GM12878 (cell line): ENCODE results near the gene SLFNL1. TPM values are rescaled to one million over a fixed set of nuclear protein-coding genes. Genes with fewer than 3 reads are reported as not detected.

Source experiments
- ATAC-seq: fragments of 200-7000 bp; cut with Tn5 transposase; 3 replicates; pipeline ENCODE4 v1.9.1; 2020; ENCODE audit warnings: mild to moderate bottlenecking, moderate library complexity
- BruUV-seq: library from RNA; stranded (reverse); fragments of 400-500 nt; replicated peaks from 2 replicates; lab custom pipeline; 2021; lab: Mats Ljungman, UMichigan
- CTCF ChIA-PET: fragments of 300-600 bp; sonication (Branson Sonifier 250); formaldehyde crosslinking; extraction: SDS; loops from one replicate; lab custom pipeline; 2021; ENCODE audit warnings: inconsistent platforms; lab: Yijun Ruan, JAX
- POLR2A ChIA-PET: fragments of 350-600 bp; formaldehyde crosslinking; extraction: SDS; loops from one replicate; lab custom pipeline; 2021; ENCODE audit warnings: inconsistent platforms; lab: Charles Lee
- RAD21 ChIA-PET: fragments of 300-600 bp; sonication (Branson Sonifier 250); formaldehyde crosslinking; loops from one replicate; lab custom pipeline; 2023; ENCODE audit warnings: antibody characterized with exemption; ENCODE audit not compliant: unreplicated experiment; lab: Charles Lee
- SMC1A ChIA-PET: fragments of 300-600 bp; sonication (Branson Sonifier 250); formaldehyde crosslinking; loops from one replicate; lab custom pipeline; 2023; ENCODE audit not compliant: unreplicated experiment, uncharacterized antibody; lab: Charles Lee
- DNase-seq: peaks from one replicate; pipeline ENCODE4 v3.0.0-alpha.2; 2011; ENCODE audit warnings: low read depth, low spot score
- FAIRE-seq: peaks from 3 replicates; lab custom pipeline; 2011; peaks lifted over from hg19 to GRCh38; lab: Jason Lieb, UNC
- H2AFZ ChIP-seq: 2 replicates; pipeline ENCODE4 v1.6.0; 2011; ENCODE audit warnings: low read depth, low read length, control low read depth; ENCODE audit not compliant: control insufficient read depth
- H3K27ac ChIP-seq: 2 replicates; pipeline ENCODE4 v1.5.1; 2011; ENCODE audit warnings: control low read depth; ENCODE audit not compliant: control insufficient read depth, insufficient read depth
- H3K27me3 ChIP-seq, 2 experiments: replicated peaks in 1 of 2; 2 replicates each; pipeline versions ENCODE4 v1.6.0 to v1.6.1; 2011; ENCODE audit warnings: low read length in 1 of 2; ENCODE audit not compliant: control insufficient read depth in 2 of 2, insufficient read depth in 2 of 2
- H3K36me3 ChIP-seq, 2 experiments: 2 replicates each; pipeline ENCODE4 v1.5.1; 2011; ENCODE audit warnings: low read length in 1 of 2; ENCODE audit not compliant: control insufficient read depth in 2 of 2, insufficient read depth in 2 of 2
- H3K4me1 ChIP-seq: 2 replicates; pipeline ENCODE4 v1.6.1; 2011; ENCODE audit warnings: mild to moderate bottlenecking, low read length, moderate library complexity, mixed read lengths; ENCODE audit not compliant: control insufficient read depth, insufficient read depth
- H3K4me2 ChIP-seq: 2 replicates; pipeline ENCODE4 v1.6.0; 2011; ENCODE audit warnings: control low read depth; ENCODE audit not compliant: control insufficient read depth, insufficient read depth
- H3K4me3 ChIP-seq: fragments of 200-600 bp; sonication (generic); 2 replicates; pipeline ENCODE4 v1.5.1; 2016
- H3K79me2 ChIP-seq: 2 replicates; pipeline ENCODE4 v1.6.0; 2011; ENCODE audit warnings: low read length; ENCODE audit not compliant: control insufficient read depth, insufficient read depth
- H3K9ac ChIP-seq: 2 replicates; pipeline ENCODE4 v1.8.0; 2011; ENCODE audit warnings: low read length, control low read depth, mixed read lengths; ENCODE audit not compliant: control insufficient read depth, insufficient read depth
- H3K9me3 ChIP-seq: replicated peaks from 3 replicates; pipeline ENCODE4 v1.5.1; 2011; ENCODE audit warnings: mild to moderate bottlenecking, low read length; ENCODE audit not compliant: control insufficient read depth, insufficient read depth
- H4K20me1 ChIP-seq: 2 replicates; pipeline ENCODE4 v1.6.0; 2011; ENCODE audit not compliant: control insufficient read depth, insufficient read depth
- CBX3 ChIP-seq: fragments of 200-600 bp; sonication (generic); IDR thresholded peaks from 2 replicates; pipeline ENCODE4 v1.6.1; 2016; ENCODE audit warnings: low read depth, borderline replicate concordance
- HCFC1 ChIP-seq: fragments of 150-350 bp; IDR thresholded peaks from 2 replicates; pipeline ENCODE4 v1.6.1; 2014; ENCODE audit warnings: low read length
- KDM1A ChIP-seq: fragments of 200-600 bp; sonication (generic); IDR thresholded peaks from 2 replicates; pipeline ENCODE4 v1.6.1; 2016; ENCODE audit warnings: borderline replicate concordance
- NFIC ChIP-seq: IDR thresholded peaks from 2 replicates; pipeline ENCODE4 v1.6.1; 2012; ENCODE audit warnings: low read depth, mild to moderate bottlenecking, inconsistent platforms, low read length, moderate library complexity
- PML ChIP-seq: IDR thresholded peaks from 2 replicates; pipeline ENCODE4 v1.6.1; 2012; ENCODE audit warnings: low read length, inconsistent platforms
- RCOR1 ChIP-seq: conservative IDR thresholded peaks from 2 replicates; pipeline ENCODE4 v1.6.1; 2012; ENCODE audit warnings: low read depth, low read length, improper control_type of control experiment
- SMAD5 ChIP-seq: IDR thresholded peaks from 2 replicates; pipeline ENCODE4 v1.6.1; 2016; ENCODE audit warnings: antibody characterized with exemption, low read depth
- WGBS: methylation state at CpG from one replicate; pipeline ENCODE4 v1.1.6; 2016; ENCODE audit warnings: low lambda C conversion rate; ENCODE audit not compliant: insufficient replicate concordance, insufficient coverage; ENCODE audit errors: missing lambda C conversion rate; 5-methylcytosine and 5-hydroxymethylcytosine counted together
- in situ Hi-C: fragments of 300-500 bp; cut with MboI; formaldehyde crosslinking; loops from 9 replicates; pipeline ENCODE4 v1.14.3; 2018; ENCODE audit warnings: mixed read lengths
- intact Hi-C: fragments of 100-400 bp; cut with micrococcal nuclease; formaldehyde crosslinking; loops from one replicate; pipeline ENCODE4 v1.14.2; 2022; ENCODE audit not compliant: unreplicated experiment
- polyA plus RNA-seq, 11 experiments: library from polyadenylated mRNA; depleted of rRNA in 4 of 11; unstranded in 6 of 11; stranded (reverse) in 5 of 11; fragments of >200 nt; fragmentation: Nextera tagmentation in 4 of 11; fragmentation: Illumina TruSeq in 1 of 11; extraction: Ambion mirVana in 4 of 11; extraction: Trizol in 1 of 11; gene quantifications; 1 replicate in 1 of 11; 2 replicates in 10 of 11; pipeline versions ENCODE4 v1.2.1 to v1.2.3, GENCODE V29; 2011 to 2016; ENCODE audit warnings: inconsistent platforms in 2 of 11, missing spikeins in 2 of 11, low read depth in 1 of 11
- total RNA-seq, 4 experiments: library from RNA; depleted of rRNA in 3 of 4; stranded (reverse); fragments of >200 nt in 3 of 4; fragmentation: Illumina TruSeq in 1 of 4; extraction: Trizol in 1 of 4; gene quantifications; 2 replicates each; pipeline versions ENCODE4 v1.2.1 to v1.2.3, GENCODE V29; 2013 to 2021
- TF ChIP-seq, protein P1 (sequence below): fragments of 450-650 bp; formaldehyde crosslinking; IDR thresholded peaks from 2 replicates; pipeline ENCODE4 v1.5.0; 2022; ENCODE audit warnings: mild to moderate bottlenecking, missing genetic modification characterization
- TF ChIP-seq, protein P2 (sequence below): fragments of 450-650 bp; IDR thresholded peaks from 2 replicates; pipeline ENCODE4 v1.6.1; 2018; ENCODE audit warnings: mild to moderate bottlenecking, low read depth, moderate library complexity; ENCODE audit not compliant: partially characterized antibody
- TF ChIP-seq, protein P3 (sequence below): fragments of 450-650 bp; formaldehyde crosslinking; IDR thresholded peaks from 2 replicates; pipeline ENCODE4 v1.4.0; 2022; ENCODE audit warnings: mild to moderate bottlenecking, moderate library complexity

SLFNL1 gene
- total and polyA plus RNA-seq, 10 of the 15 experiments (the other 5 are each of a cell fraction or from before 2014, with no cell fraction given), result 0.05 to 0.98 (median 0.16) TPM; not detected in 2

DNA sequence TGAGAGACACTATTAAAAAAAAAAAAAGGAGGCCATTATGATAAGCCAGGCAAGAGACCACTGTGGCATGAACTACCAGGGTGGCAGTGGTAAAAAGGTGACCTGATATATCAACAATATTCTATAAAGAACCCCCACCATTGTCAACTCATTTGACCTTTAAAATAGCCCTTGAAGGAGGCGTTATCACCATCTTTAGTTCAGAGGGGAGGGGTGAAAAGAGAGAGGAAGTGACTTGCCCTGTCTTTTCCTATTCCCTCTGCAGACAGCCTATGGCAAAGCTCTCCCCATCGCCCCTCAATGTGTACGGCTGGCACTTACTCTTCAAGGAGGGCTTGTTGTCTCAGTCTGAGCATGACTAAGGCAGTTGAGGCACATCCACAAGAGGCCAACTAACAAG lies 11.7 kb upstream of the SLFNL1 start:
- in situ Hi-C loops, result no loop called here
- CTCF ChIA-PET, result no interaction called here

DNA sequence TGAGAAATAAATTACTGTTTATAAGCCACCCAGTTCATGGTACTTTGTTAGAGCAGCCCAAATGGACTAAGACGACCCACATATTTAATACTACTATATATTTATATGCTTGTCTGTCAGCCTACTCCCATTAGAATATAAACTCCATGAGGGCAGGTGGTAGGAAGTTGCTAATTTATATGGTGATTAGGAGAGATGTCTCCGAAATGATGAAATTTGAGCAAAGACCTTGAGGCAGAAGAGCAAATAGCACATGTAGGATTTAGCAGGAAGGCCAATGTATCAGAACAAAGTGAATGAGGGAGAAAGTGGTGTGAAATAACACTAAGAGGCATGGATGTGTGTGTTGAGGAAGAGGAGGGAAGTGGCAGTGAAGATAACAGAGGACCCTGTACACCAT lies 10.6 kb upstream of the SLFNL1 start:
- FAIRE-seq, result no peak
- Histone ChIP-seq H3K36me3 (peaks cover 5 to 31% of the 10 kb centered on the region in 2 experiments), H3K27me3 (no peaks in the 10 kb centered on the region), H4K20me1 (no peaks in the 10 kb centered on the region), H3K9me3 (no peaks in the 10 kb centered on the region), H3K4me3 (no peak overlapping the region), H2AFZ (no peak overlapping the region), H3K4me2 (no peak overlapping the region), H3K4me1 (no peaks in the 10 kb centered on the region), H3K79me2 (no peaks in the 10 kb centered on the region), H3K27ac (no peak overlapping the region), H3K9ac (no peak overlapping the region)
- RAD21 ChIA-PET, result no interaction called here
- in situ Hi-C loops, result no loop called here
- CTCF ChIA-PET, result no interaction called here
- 92% methylated on average over 2 of the region's 2 CpGs for WGBS
- ATAC-seq, result no peak
- SMC1A ChIA-PET, result no interaction called here
- POLR2A ChIA-PET, result no interaction called here
- BruUV-seq, result no TSS peak
- DNase-seq, result no peak
- intact Hi-C loops, result no loop called here
- TF ChIP-seq KDM1A (no peak), RCOR1 (no peak), PML (no peak)
- TF ChIP-seq, protein P1, sequence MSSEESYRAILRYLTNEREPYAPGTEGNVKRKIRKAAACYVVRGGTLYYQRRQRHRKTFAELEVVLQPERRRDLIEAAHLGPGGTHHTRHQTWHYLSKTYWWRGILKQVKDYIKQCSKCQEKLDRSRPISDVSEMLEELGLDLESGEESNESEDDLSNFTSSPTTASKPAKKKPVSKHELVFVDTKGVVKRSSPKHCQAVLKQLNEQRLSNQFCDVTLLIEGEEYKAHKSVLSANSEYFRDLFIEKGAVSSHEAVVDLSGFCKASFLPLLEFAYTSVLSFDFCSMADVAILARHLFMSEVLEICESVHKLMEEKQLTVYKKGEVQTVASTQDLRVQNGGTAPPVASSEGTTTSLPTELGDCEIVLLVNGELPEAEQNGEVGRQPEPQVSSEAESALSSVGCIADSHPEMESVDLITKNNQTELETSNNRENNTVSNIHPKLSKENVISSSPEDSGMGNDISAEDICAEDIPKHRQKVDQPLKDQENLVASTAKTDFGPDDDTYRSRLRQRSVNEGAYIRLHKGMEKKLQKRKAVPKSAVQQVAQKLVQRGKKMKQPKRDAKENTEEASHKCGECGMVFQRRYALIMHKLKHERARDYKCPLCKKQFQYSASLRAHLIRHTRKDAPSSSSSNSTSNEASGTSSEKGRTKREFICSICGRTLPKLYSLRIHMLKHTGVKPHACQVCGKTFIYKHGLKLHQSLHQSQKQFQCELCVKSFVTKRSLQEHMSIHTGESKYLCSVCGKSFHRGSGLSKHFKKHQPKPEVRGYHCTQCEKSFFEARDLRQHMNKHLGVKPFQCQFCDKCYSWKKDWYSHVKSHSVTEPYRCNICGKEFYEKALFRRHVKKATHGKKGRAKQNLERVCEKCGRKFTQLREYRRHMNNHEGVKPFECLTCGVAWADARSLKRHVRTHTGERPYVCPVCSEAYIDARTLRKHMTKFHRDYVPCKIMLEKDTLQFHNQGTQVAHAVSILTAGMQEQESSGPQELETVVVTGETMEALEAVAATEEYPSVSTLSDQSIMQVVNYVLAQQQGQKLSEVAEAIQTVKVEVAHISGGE (CRISPR knock-in tag), result no peak
- TF ChIP-seq, protein P2, sequence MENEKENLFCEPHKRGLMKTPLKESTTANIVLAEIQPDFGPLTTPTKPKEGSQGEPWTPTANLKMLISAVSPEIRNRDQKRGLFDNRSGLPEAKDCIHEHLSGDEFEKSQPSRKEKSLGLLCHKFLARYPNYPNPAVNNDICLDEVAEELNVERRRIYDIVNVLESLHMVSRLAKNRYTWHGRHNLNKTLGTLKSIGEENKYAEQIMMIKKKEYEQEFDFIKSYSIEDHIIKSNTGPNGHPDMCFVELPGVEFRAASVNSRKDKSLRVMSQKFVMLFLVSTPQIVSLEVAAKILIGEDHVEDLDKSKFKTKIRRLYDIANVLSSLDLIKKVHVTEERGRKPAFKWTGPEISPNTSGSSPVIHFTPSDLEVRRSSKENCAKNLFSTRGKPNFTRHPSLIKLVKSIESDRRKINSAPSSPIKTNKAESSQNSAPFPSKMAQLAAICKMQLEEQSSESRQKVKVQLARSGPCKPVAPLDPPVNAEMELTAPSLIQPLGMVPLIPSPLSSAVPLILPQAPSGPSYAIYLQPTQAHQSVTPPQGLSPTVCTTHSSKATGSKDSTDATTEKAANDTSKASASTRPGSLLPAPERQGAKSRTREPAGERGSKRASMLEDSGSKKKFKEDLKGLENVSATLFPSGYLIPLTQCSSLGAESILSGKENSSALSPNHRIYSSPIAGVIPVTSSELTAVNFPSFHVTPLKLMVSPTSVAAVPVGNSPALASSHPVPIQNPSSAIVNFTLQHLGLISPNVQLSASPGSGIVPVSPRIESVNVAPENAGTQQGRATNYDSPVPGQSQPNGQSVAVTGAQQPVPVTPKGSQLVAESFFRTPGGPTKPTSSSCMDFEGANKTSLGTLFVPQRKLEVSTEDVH, result no peak
- TF ChIP-seq, protein P3, sequence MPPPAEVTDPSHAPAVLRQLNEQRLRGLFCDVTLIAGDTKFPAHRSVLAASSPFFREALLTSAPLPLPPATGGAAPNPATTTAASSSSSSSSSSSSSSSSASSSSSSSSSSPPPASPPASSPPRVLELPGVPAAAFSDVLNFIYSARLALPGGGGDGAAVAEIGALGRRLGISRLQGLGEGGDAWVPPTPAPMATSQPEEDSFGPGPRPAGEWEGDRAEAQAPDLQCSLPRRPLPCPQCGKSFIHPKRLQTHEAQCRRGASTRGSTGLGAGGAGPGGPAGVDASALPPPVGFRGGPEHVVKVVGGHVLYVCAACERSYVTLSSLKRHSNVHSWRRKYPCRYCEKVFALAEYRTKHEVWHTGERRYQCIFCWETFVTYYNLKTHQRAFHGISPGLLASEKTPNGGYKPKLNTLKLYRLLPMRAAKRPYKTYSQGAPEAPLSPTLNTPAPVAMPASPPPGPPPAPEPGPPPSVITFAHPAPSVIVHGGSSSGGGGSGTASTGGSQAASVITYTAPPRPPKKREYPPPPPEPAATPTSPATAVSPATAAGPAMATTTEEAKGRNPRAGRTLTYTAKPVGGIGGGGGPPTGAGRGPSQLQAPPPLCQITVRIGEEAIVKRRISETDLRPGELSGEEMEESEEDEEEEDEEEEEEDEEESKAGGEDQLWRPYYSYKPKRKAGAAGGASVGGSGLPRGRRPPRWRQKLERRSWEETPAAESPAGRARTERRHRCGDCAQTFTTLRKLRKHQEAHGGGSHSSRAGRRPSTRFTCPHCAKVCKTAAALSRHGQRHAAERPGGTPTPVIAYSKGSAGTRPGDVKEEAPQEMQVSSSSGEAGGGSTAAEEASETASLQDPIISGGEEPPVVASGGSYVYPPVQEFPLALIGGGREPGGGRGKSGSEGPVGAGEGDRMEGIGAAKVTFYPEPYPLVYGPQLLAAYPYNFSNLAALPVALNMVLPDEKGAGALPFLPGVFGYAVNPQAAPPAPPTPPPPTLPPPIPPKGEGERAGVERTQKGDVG, result no peak

More for the DNA sequence above, 11.7 kb upstream of the SLFNL1 start:
- H3K4me2 ChIP-seq, result no peak overlapping the region
- intact Hi-C loops, result no loop called here
- H3K4me1 ChIP-seq, result no peaks in the 10 kb centered on the region
- WGBS, result 97% methylated on average over 3 of the region's 3 CpGs
- no peak overlapping the region for H2AFZ ChIP-seq
- H3K9ac ChIP-seq, result no peak overlapping the region
- no peak overlapping the region for H3K4me3 ChIP-seq
- H4K20me1 ChIP-seq, result no peaks in the 10 kb centered on the region
- DNase-seq (no peak), FAIRE-seq (no peak), ATAC-seq (no peak)
- TF ChIP-seq CBX3 (no peak), PML (no peak), NFIC (no peak), HCFC1 (no peak), SMAD5 (no peak)
- RAD21 ChIA-PET, result no interaction called here
- BruUV-seq, result no TSS peak
- SMC1A ChIA-PET, result no interaction called here
- no peaks in the 10 kb centered on the region for H3K79me2 ChIP-seq
- H3K36me3 ChIP-seq, result peaks cover 2 to 34% of the 10 kb centered on the region in 2 experiments
- H3K27me3 ChIP-seq, result no peaks in the 10 kb centered on the region
- no peak overlapping the region for H3K27ac ChIP-seq
- no peaks in the 10 kb centered on the region for H3K9me3 ChIP-seq
- POLR2A ChIA-PET, result interaction anchor here (0.8 kb wide), 1 partner anchor 10 kb away, joined by 4 read pairs; no protein-coding TSS in a partner anchor
